Smooth muscle cell of the brain vasculature (primary cell): ENCODE results near the gene ATP6AP2.
"Not testable (repeated sequence)": the region's sequence is repeated elsewhere in the genome, so short reads cannot be mapped to it uniquely, and the experiment has no call there.

ENCODE experiments used
- DNase-seq: peaks from one replicate; pipeline ENCODE4 v3.0.0-alpha.2; 2012; ENCODE audit warnings: low read depth, low spot score

The ATP6AP2 gene

GRCh38 chrX:40575411-40575810 is 5.4 kb upstream of the ATP6AP2 start:
- DNase-seq: not testable (repeated sequence)

- no peak for DNase-seq
Measured at GRCh38 chrX:40576291-40576690, 4.5 kb upstream of the ATP6AP2 start.

- DNase-seq: no peak
Measured at GRCh38 chrX:40578039-40578695, 2.6 kb upstream of the ATP6AP2 start.

GRCh38 chrX:40579141-40579540 is 1.6 kb upstream of the ATP6AP2 start:
- DNase-seq: no peak

- no peak for DNase-seq
Measured at GRCh38 chrX:40579900-40580536, 752 bp upstream of the ATP6AP2 start.

- DNase-seq: no peak
Measured at GRCh38 chrX:40581336-40581920, 658 bp downstream of the ATP6AP2 start.

GRCh38 chrX:40582178-40582577 is 1.4 kb downstream of the ATP6AP2 start:
- DNase-seq: not testable (repeated sequence)

- DNase-seq: no peak
Measured at GRCh38 chrX:40582811-40583210, 2.0 kb downstream of the ATP6AP2 start.

- not testable (repeated sequence) for DNase-seq
Measured at GRCh38 chrX:40587623-40588022, 6.9 kb downstream of the ATP6AP2 start.

- not testable (repeated sequence) for DNase-seq
Measured at GRCh38 chrX:40589616-40590321, 9.0 kb downstream of the ATP6AP2 start.

- no peak for DNase-seq
Measured at GRCh38 chrX:40603446-40603845, 22.7 kb downstream of the ATP6AP2 start.

GRCh38 chrX:40607381-40607780 is 26.6 kb downstream of the ATP6AP2 start:
- DNase-seq: no peak

GRCh38 chrX:40612511-40612910 is 31.7 kb downstream of the ATP6AP2 start:
- DNase-seq: no peak

- no peak for DNase-seq
Measured at GRCh38 chrX:40615976-40616375, 35.2 kb downstream of the ATP6AP2 start.

GRCh38 chrX:40617566-40617965 is 36.8 kb downstream of the ATP6AP2 start:
- no peak for DNase-seq

- no peak for DNase-seq
Measured at GRCh38 chrX:40622479-40623138, 41.8 kb downstream of the ATP6AP2 start.

GRCh38 chrX:40623139-40623536 is 42.4 kb downstream of the ATP6AP2 start, which contains the start of gene MPC1L:
Gene MPC1L (plus strand): TSS chrX:40623428. CDS start chrX:40623566, 138 bp downstream.
- no peak for DNase-seq

GRCh38 chrX:40623665-40624064 is 42.9 kb downstream of the ATP6AP2 start:
- DNase-seq: no peak

- no peak for DNase-seq
Measured at GRCh38 chrX:40625294-40625693, 44.5 kb downstream of the ATP6AP2 start.

GRCh38 chrX:40628506-40628905 is 47.7 kb downstream of the ATP6AP2 start:
- DNase-seq: no peak

- DNase-seq: no peak
Measured at GRCh38 chrX:40632199-40632598, 51.4 kb downstream of the ATP6AP2 start.

GRCh38 chrX:40637687-40638086 is 56.9 kb downstream of the ATP6AP2 start:
- no peak for DNase-seq
